ENCODE results near the gene FASTK. TPM values are rescaled to one million over a fixed set of nuclear protein-coding genes. Genes with fewer than 3 reads are reported as not detected.
A peak's percentile ranks its signal among the peaks of the same experiment; 100 is the strongest.

FASTK gene
- total and polyA plus RNA-seq, 5 donors from 2014 or later, result 39.5 to 92.4 (median 49.2) TPM

GRCh38 chr7:151085691-151086620 lies 5.3 kb upstream of the FASTK start, which contains the start of gene AGAP3:
TSS of gene AGAP3 (plus strand) at chr7:151086475. CDS start at chr7:151086742, 267 bp downstream.
- DNase-seq (peak; percentile 30 to 59 (median 44)), ATAC-seq (ENCODE audit: low read depth in 2 of 2) (no peak)
- Histone ChIP-seq H3K27ac (ENCODE audit: insufficient read depth, low read length, poor library complexity, severe bottlenecking) (peak within 1 kb of the TSS; percentile 14), H3K36me3 (ENCODE audit: control insufficient read depth, insufficient read depth, low read length) (no peaks in the 10 kb centered on the region), H3K27me3 (ENCODE audit: control insufficient read depth, insufficient read depth, low read length) (peaks cover 10% of the 10 kb centered on the region), H3K4me3 (ENCODE audit: low read depth, low read length) (peak within 1 kb of the TSS; percentile 19), H3K9me3 (ENCODE audit: control insufficient read depth in 2 of 2, low read length in 2 of 2) (no peaks in the 10 kb centered on the region), H3K4me1 (ENCODE audit: control insufficient read depth, insufficient read depth, low read length, poor library complexity, severe bottlenecking) (peaks cover 49% of the 10 kb centered on the region)
- no peaks in the 10 kb centered on the region for H3K36me3 Mint-ChIP-seq
- peaks cover 4 to 57% (median 22%) of the 10 kb centered on the region in 4 donors for H3K4me1 Mint-ChIP-seq
- H3K27ac Mint-ChIP-seq, result peak within 1 kb of the TSS; percentile 87 to 93 (median 91)
- peaks cover 0 to 3% (median 0%) of the 10 kb centered on the region in 7 donors for H3K9me3 Mint-ChIP-seq
- H3K4me3 Mint-ChIP-seq, result peak within 1 kb of the TSS; percentile 87 to 92 (median 89)
- H3K27me3 Mint-ChIP-seq, result peaks cover 32% of the 10 kb centered on the region

GRCh38 chr7:151085329-151085690 lies 4.7 kb upstream of the FASTK start:
- DNase-seq (no peak), ATAC-seq (ENCODE audit: low read depth in 2 of 2) (no peak)
- Mint-ChIP-seq H3K4me3 (peak overlapping the region; percentile 77 to 88 (median 86)), H3K4me1 (peaks cover 4 to 57% (median 22%) of the 10 kb centered on the region in 4 donors), H3K9me3 (peaks cover 0 to 3% (median 0%) of the 10 kb centered on the region in 7 donors), H3K27me3 (peaks cover 32% of the 10 kb centered on the region), H3K36me3 (no peaks in the 10 kb centered on the region), H3K27ac (peak overlapping the region; percentile 87 to 93 (median 88))
- Histone ChIP-seq H3K36me3 (ENCODE audit: control insufficient read depth, insufficient read depth, low read length) (no peaks in the 10 kb centered on the region), H3K27ac (ENCODE audit: insufficient read depth, low read length, poor library complexity, severe bottlenecking) (no peak overlapping the region), H3K4me1 (ENCODE audit: control insufficient read depth, insufficient read depth, low read length, poor library complexity, severe bottlenecking) (peaks cover 51% of the 10 kb centered on the region), H3K4me3 (ENCODE audit: low read depth, low read length) (no peak overlapping the region), H3K9me3 (ENCODE audit: control insufficient read depth in 2 of 2, low read length in 2 of 2) (no peaks in the 10 kb centered on the region), H3K27me3 (ENCODE audit: control insufficient read depth, insufficient read depth, low read length) (peaks cover 10% of the 10 kb centered on the region)

- Histone ChIP-seq H3K4me3 (ENCODE audit: low read depth, low read length) (peak overlapping the region; percentile 59), H3K36me3 (ENCODE audit: control insufficient read depth, insufficient read depth, low read length) (no peaks in the 10 kb centered on the region), H3K27ac (ENCODE audit: insufficient read depth, low read length, poor library complexity, severe bottlenecking) (peak overlapping the region; percentile 91), H3K9me3 (ENCODE audit: control insufficient read depth in 2 of 2, low read length in 2 of 2) (no peaks in the 10 kb centered on the region), H3K27me3 (ENCODE audit: control insufficient read depth, insufficient read depth, low read length) (peaks cover 10% of the 10 kb centered on the region), H3K4me1 (ENCODE audit: control insufficient read depth, insufficient read depth, low read length, poor library complexity, severe bottlenecking) (peaks cover 64% of the 10 kb centered on the region)
- Mint-ChIP-seq H3K4me1 (peaks cover 4 to 61% (median 19%) of the 10 kb centered on the region in 4 donors), H3K27ac (peak overlapping the region in 2 of 3 donors; percentile 87 to 93), H3K9me3 (peaks cover 0 to 3% (median 0%) of the 10 kb centered on the region in 7 donors), H3K27me3 (peaks cover 21% of the 10 kb centered on the region), H3K4me3 (peak overlapping the region; percentile 83 to 92 (median 88)), H3K36me3 (no peaks in the 10 kb centered on the region)
- DNase-seq (no peak), ATAC-seq (ENCODE audit: low read depth in 2 of 2) (no peak)
Measured at GRCh38 chr7:151083824-151084160, 3.2 kb upstream of the FASTK start.

GRCh38 chr7:151083071-151083823 lies 2.6 kb upstream of the FASTK start, which contains the start of gene TMUB1:
TSS of gene TMUB1 (minus strand) at chr7:151083493. CDS start at chr7:151082563, 930 bp downstream.
- no peaks in the 10 kb centered on the region for H3K36me3 Mint-ChIP-seq
- peaks cover 10% of the 10 kb centered on the region for H3K27me3 ChIP-seq (ENCODE audit: control insufficient read depth, insufficient read depth, low read length)
- H3K27ac Mint-ChIP-seq, result peak within 1 kb of the TSS; percentile 93 to 95 (median 94)
- H3K4me1 Mint-ChIP-seq, result peaks cover 4 to 59% (median 19%) of the 10 kb centered on the region in 4 donors
- H3K9me3 ChIP-seq (ENCODE audit: control insufficient read depth in 2 of 2, low read length in 2 of 2), result no peaks in the 10 kb centered on the region
- H3K9me3 Mint-ChIP-seq, result peaks cover 0 to 3% (median 0%) of the 10 kb centered on the region in 7 donors
- peak within 1 kb of the TSS; percentile 79 for H3K4me3 ChIP-seq (ENCODE audit: low read depth, low read length)
- peak within 1 kb of the TSS; percentile 87 to 92 (median 90) for H3K4me3 Mint-ChIP-seq
- peak within 1 kb of the TSS; percentile 91 for H3K27ac ChIP-seq (ENCODE audit: insufficient read depth, low read length, poor library complexity, severe bottlenecking)
- ATAC-seq (ENCODE audit: low read depth in 2 of 2) (peak; percentile 67), DNase-seq (peak; percentile 86 to 89 (median 89))
- H3K27me3 Mint-ChIP-seq, result peaks cover 17% of the 10 kb centered on the region
- peaks cover 64% of the 10 kb centered on the region for H3K4me1 ChIP-seq (ENCODE audit: control insufficient read depth, insufficient read depth, low read length, poor library complexity, severe bottlenecking)
- H3K36me3 ChIP-seq (ENCODE audit: control insufficient read depth, insufficient read depth, low read length), result no peaks in the 10 kb centered on the region

GRCh38 chr7:151082141-151083070 lies 1.8 kb upstream of the FASTK start:
- no peak for DNase-seq
- Histone ChIP-seq H3K27ac (ENCODE audit: insufficient read depth, low read length, poor library complexity, severe bottlenecking) (peak overlapping the region; percentile 91), H3K4me3 (ENCODE audit: low read depth, low read length) (peak overlapping the region; percentile 79), H3K36me3 (ENCODE audit: control insufficient read depth, insufficient read depth, low read length) (no peaks in the 10 kb centered on the region), H3K9me3 (ENCODE audit: control insufficient read depth in 2 of 2, low read length in 2 of 2) (no peaks in the 10 kb centered on the region), H3K27me3 (ENCODE audit: control insufficient read depth, insufficient read depth, low read length) (peaks cover 10% of the 10 kb centered on the region), H3K4me1 (ENCODE audit: control insufficient read depth, insufficient read depth, low read length, poor library complexity, severe bottlenecking) (peaks cover 55% of the 10 kb centered on the region)
- Mint-ChIP-seq H3K9me3 (peaks cover 0 to 3% (median 0%) of the 10 kb centered on the region in 7 donors), H3K27ac (peak overlapping the region; percentile 93 to 95 (median 94)), H3K36me3 (no peaks in the 10 kb centered on the region), H3K4me3 (peak overlapping the region; percentile 82 to 91 (median 88)), H3K4me1 (peaks cover 4 to 58% (median 20%) of the 10 kb centered on the region in 4 donors), H3K27me3 (peaks cover 14% of the 10 kb centered on the region)
- no peak for ATAC-seq (ENCODE audit: low read depth in 2 of 2)

- ATAC-seq (ENCODE audit: low read depth in 2 of 2), result no peak
- H3K4me3 Mint-ChIP-seq, result peak overlapping the region; percentile 70 to 90 (median 88)
- Histone ChIP-seq H3K4me1 (ENCODE audit: control insufficient read depth, insufficient read depth, low read length, poor library complexity, severe bottlenecking) (peaks cover 49% of the 10 kb centered on the region), H3K4me3 (ENCODE audit: low read depth, low read length) (no peak overlapping the region), H3K27me3 (ENCODE audit: control insufficient read depth, insufficient read depth, low read length) (peaks cover 10% of the 10 kb centered on the region), H3K9me3 (ENCODE audit: control insufficient read depth in 2 of 2, low read length in 2 of 2) (no peaks in the 10 kb centered on the region), H3K36me3 (ENCODE audit: control insufficient read depth, insufficient read depth, low read length) (no peaks in the 10 kb centered on the region), H3K27ac (ENCODE audit: insufficient read depth, low read length, poor library complexity, severe bottlenecking) (peak overlapping the region; percentile 91)
- H3K9me3 Mint-ChIP-seq, result peaks cover 0 to 2% (median 0%) of the 10 kb centered on the region in 7 donors
- no peaks in the 10 kb centered on the region for H3K36me3 Mint-ChIP-seq
- peaks cover 14% of the 10 kb centered on the region for H3K27me3 Mint-ChIP-seq
- H3K27ac Mint-ChIP-seq, result peak overlapping the region in 2 of 3 donors; percentile 71 to 95
- peaks cover 4 to 56% (median 20%) of the 10 kb centered on the region in 4 donors for H3K4me1 Mint-ChIP-seq
- DNase-seq, result no peak
Measured at GRCh38 chr7:151081170-151082101, 827 bp upstream of the FASTK start.
